GM23338 (cell line): ENCODE measurements around the gene ITGA4. TPM values are rescaled to one million over a fixed set of nuclear protein-coding genes. Genes with fewer than 3 reads are reported as not detected.

Source experiments
- ATAC-seq: fragments of 200-7000 bp; cut with Tn5 transposase; 3 replicates; pipeline ENCODE4 v1.9.1; 2020
- DNase-seq: peaks from one replicate; pipeline ENCODE4 v3.0.0-alpha.2; 2015; ENCODE audit warnings: low spot score
- H2AFZ ChIP-seq: fragments of 200-600 bp; sonication (generic); 2 replicates; pipeline ENCODE4 v1.8.0; 2016; ENCODE audit warnings: antibody characterized with exemption, mild to moderate bottlenecking, moderate library complexity
- H3F3A ChIP-seq: fragments of 200-600 bp; sonication (generic); replicated peaks from 2 replicates; pipeline ENCODE4 v1.8.0; 2017; ENCODE audit warnings: antibody characterized with exemption, mixed run types, low read depth
- H3K27ac ChIP-seq: fragments of 200-600 bp; sonication (generic); 2 replicates; pipeline ENCODE4 v1.6.1; 2016; ENCODE audit warnings: low read depth
- H3K27me3 ChIP-seq: fragments of 200-600 bp; sonication (generic); 2 replicates; pipeline ENCODE4 v1.8.0; 2016; ENCODE audit warnings: mild to moderate bottlenecking, mixed run types, moderate library complexity; ENCODE audit not compliant: insufficient read depth
- H3K36me3 ChIP-seq: fragments of 200-600 bp; sonication (generic); 2 replicates; pipeline ENCODE4 v1.8.0; 2016; ENCODE audit warnings: mild to moderate bottlenecking; ENCODE audit not compliant: insufficient read depth
- H3K4me1 ChIP-seq: fragments of 200-600 bp; sonication (generic); 2 replicates; pipeline ENCODE4 v1.8.0; 2016; ENCODE audit warnings: mild to moderate bottlenecking, moderate library complexity; ENCODE audit not compliant: insufficient read depth
- H3K4me2 ChIP-seq: fragments of 200-600 bp; sonication (generic); 2 replicates; pipeline ENCODE4 v1.7.1; 2017; ENCODE audit warnings: mixed run types
- H3K4me3 ChIP-seq: fragments of 200-600 bp; sonication (generic); 2 replicates; pipeline ENCODE4 v1.6.1; 2016; ENCODE audit warnings: mixed run types
- H3K79me2 ChIP-seq: fragments of 200-600 bp; sonication (generic); replicated peaks from 2 replicates; pipeline ENCODE4 v1.8.0; 2017; ENCODE audit warnings: mild to moderate bottlenecking; ENCODE audit not compliant: insufficient read depth
- H3K9me2 ChIP-seq: fragments of 200-600 bp; sonication (generic); 2 replicates; pipeline ENCODE4 v1.8.0; 2017; ENCODE audit not compliant: insufficient read depth
- H4K20me1 ChIP-seq: fragments of 200-600 bp; sonication (generic); replicated peaks from 2 replicates; pipeline ENCODE4 v1.8.0; 2017; ENCODE audit warnings: mild to moderate bottlenecking; ENCODE audit not compliant: insufficient read depth
- H3K27ac Mint-ChIP-seq: 2 replicates; pipeline ENCODE4 v1.8.0; 2020; ENCODE audit warnings: inconsistent platforms, mild to moderate bottlenecking, moderate library complexity, mixed read lengths
- H3K27me3 Mint-ChIP-seq: 3 replicates; pipeline ENCODE4 v1.8.0; 2022; ENCODE audit warnings: low read depth, mild to moderate bottlenecking, moderate library complexity, mixed read lengths, inconsistent platforms; ENCODE audit not compliant: insufficient read depth, poor library complexity
- H3K36me3 Mint-ChIP-seq: 3 replicates; pipeline ENCODE4 v1.8.0; 2021; ENCODE audit warnings: low read depth, mild to moderate bottlenecking, inconsistent platforms, moderate library complexity, mixed read lengths
- H3K4me1 Mint-ChIP-seq: 3 replicates; pipeline ENCODE4 v1.8.0; 2020; ENCODE audit warnings: mild to moderate bottlenecking, inconsistent platforms, mixed read lengths
- H3K4me3 Mint-ChIP-seq: 3 replicates; pipeline ENCODE4 v1.8.0; 2021; ENCODE audit warnings: moderate library complexity, mild to moderate bottlenecking, inconsistent platforms, mixed read lengths
- H3K9me3 Mint-ChIP-seq: 3 replicates; pipeline ENCODE4 v1.8.0; 2020; ENCODE audit warnings: moderate library complexity, mild to moderate bottlenecking, inconsistent platforms, mixed read lengths
- CREB1 ChIP-seq: fragments of 250-450 bp; sonication (Bioruptor Pico); IDR thresholded peaks from 2 replicates; pipeline ENCODE4 v1.5.0; 2020; ENCODE audit warnings: low read depth, mild to moderate bottlenecking, moderate library complexity
- CTCF ChIP-seq, 2 experiments: fragments of 200-600 bp in 1 of 2; sonication (generic) in 1 of 2; conservative IDR thresholded peaks; 2 replicates each; pipeline versions ENCODE4 v1.5.1 to v1.6.1; 2016 to 2017; ENCODE audit warnings: antibody characterized with exemption in 2 of 2, low read depth in 2 of 2, mild to moderate bottlenecking in 2 of 2, moderate library complexity in 1 of 2
- ETS1 ChIP-seq: IDR thresholded peaks from 2 replicates; pipeline ENCODE4 v1.6.1; 2016; ENCODE audit warnings: antibody characterized with exemption
- EZH2 ChIP-seq: fragments of 200-600 bp; sonication (generic); IDR thresholded peaks from one replicate; pipeline ENCODE4 v1.8.0; 2017; ENCODE audit warnings: antibody characterized with exemption, mild to moderate bottlenecking, low read depth; ENCODE audit not compliant: unreplicated experiment
- EZH2phosphoT487 ChIP-seq: fragments of 200-600 bp; sonication (generic); IDR thresholded peaks from one replicate; pipeline ENCODE4 v1.8.1; 2018; ENCODE audit warnings: antibody characterized with exemption; ENCODE audit not compliant: unreplicated experiment
- JUNB ChIP-seq: IDR thresholded peaks from one replicate; pipeline ENCODE4 v1.6.1; 2016; ENCODE audit warnings: antibody characterized with exemption; ENCODE audit not compliant: unreplicated experiment
- NANOG ChIP-seq: IDR thresholded peaks from 2 replicates; pipeline ENCODE4 v1.6.1; 2016; ENCODE audit warnings: antibody characterized with exemption, borderline replicate concordance
- POLR2AphosphoS5 ChIP-seq: IDR thresholded peaks from 2 replicates; pipeline ENCODE4 v1.6.1; 2016; ENCODE audit warnings: antibody characterized with exemption, low read depth
- REST ChIP-seq: IDR thresholded peaks from one replicate; pipeline ENCODE4 v1.6.1; 2018; ENCODE audit warnings: antibody characterized with exemption; ENCODE audit not compliant: unreplicated experiment
- STAT1 ChIP-seq: IDR thresholded peaks from one replicate; pipeline ENCODE4 v1.6.1; 2016; ENCODE audit warnings: antibody characterized with exemption; ENCODE audit not compliant: unreplicated experiment
- ZNF114 ChIP-seq: fragments of 250-450 bp; sonication (Bioruptor Pico); IDR thresholded peaks from 2 replicates; pipeline ENCODE4 v1.5.0; 2020; ENCODE audit warnings: mild to moderate bottlenecking, moderate library complexity
- ZNF331 ChIP-seq: fragments of 250-450 bp; sonication (Bioruptor Pico); IDR thresholded peaks from 2 replicates; pipeline ENCODE4 v1.5.0; 2020; ENCODE audit warnings: low read depth, mild to moderate bottlenecking, moderate library complexity
- ZNF462 ChIP-seq: fragments of 250-450 bp; sonication (Bioruptor Pico); IDR thresholded peaks from 2 replicates; pipeline ENCODE4 v1.5.0; 2020; ENCODE audit warnings: mild to moderate bottlenecking, moderate library complexity
- polyA plus RNA-seq: library from polyadenylated mRNA; unstranded; fragments of >200 nt; fragmentation: Nextera tagmentation; extraction: Ambion mirVana; gene quantifications from 2 replicates; pipeline ENCODE4 v1.2.1, GENCODE V29; 2016
- total RNA-seq: library from RNA; depleted of rRNA; stranded (reverse); fragments of >200 nt; shearing (Covaris generic); gene quantifications from 2 replicates; pipeline ENCODE4 v1.2.3, GENCODE V29; 2014

ITGA4 gene
- total and polyA plus RNA-seq, 2 experiments from 2014 or later = 1.2 to 4.6 TPM

GRCh38 chr2:181471783-181472182, 14.6 kb downstream of the ITGA4 start:
- Histone ChIP-seq H3K4me3 (no peak overlapping the region), H3K79me2 (no peaks in the 10 kb centered on the region), H3K9me2 (no peaks in the 10 kb centered on the region), H4K20me1 (no peaks in the 10 kb centered on the region), H3K36me3 (no peaks in the 10 kb centered on the region), H3K27ac (no peak overlapping the region), H3K4me2 (no peak overlapping the region), H2AFZ (no peak overlapping the region), H3K27me3 (no peaks in the 10 kb centered on the region), H3F3A (no peaks in the 10 kb centered on the region), H3K4me1 (peaks cover 7% of the 10 kb centered on the region; the same call in 1 of the 2 replicates)
- Mint-ChIP-seq H3K27ac (no peak overlapping the region), H3K4me3 (no peak overlapping the region), H3K36me3 (no peaks in the 10 kb centered on the region), H3K4me1 (peaks cover 10% of the 10 kb centered on the region; the same call in 2 of the 3 replicates), H3K27me3 (no peaks in the 10 kb centered on the region), H3K9me3 (no peaks in the 10 kb centered on the region)
- DNase-seq (no peak), ATAC-seq (no peak)
- TF ChIP-seq JUNB (no peak), STAT1 (no peak), ZNF462 (CRISPR knock-in tag) (no peak), ZNF331 (CRISPR knock-in tag) (no peak), EZH2phosphoT487 (no peak), ZNF114 (CRISPR knock-in tag) (no peak), CREB1 (CRISPR knock-in tag) (no peak), REST (no peak), CTCF (conservative IDR thresholded peaks at IDR 0.05; ENCODE audit: low read depth in 2 of 2) (no peak), POLR2AphosphoS5 (no peak), NANOG (no peak), ETS1 (no peak), EZH2 (no peak)
